ENCODE results near the gene PCYT2.

DNA sequence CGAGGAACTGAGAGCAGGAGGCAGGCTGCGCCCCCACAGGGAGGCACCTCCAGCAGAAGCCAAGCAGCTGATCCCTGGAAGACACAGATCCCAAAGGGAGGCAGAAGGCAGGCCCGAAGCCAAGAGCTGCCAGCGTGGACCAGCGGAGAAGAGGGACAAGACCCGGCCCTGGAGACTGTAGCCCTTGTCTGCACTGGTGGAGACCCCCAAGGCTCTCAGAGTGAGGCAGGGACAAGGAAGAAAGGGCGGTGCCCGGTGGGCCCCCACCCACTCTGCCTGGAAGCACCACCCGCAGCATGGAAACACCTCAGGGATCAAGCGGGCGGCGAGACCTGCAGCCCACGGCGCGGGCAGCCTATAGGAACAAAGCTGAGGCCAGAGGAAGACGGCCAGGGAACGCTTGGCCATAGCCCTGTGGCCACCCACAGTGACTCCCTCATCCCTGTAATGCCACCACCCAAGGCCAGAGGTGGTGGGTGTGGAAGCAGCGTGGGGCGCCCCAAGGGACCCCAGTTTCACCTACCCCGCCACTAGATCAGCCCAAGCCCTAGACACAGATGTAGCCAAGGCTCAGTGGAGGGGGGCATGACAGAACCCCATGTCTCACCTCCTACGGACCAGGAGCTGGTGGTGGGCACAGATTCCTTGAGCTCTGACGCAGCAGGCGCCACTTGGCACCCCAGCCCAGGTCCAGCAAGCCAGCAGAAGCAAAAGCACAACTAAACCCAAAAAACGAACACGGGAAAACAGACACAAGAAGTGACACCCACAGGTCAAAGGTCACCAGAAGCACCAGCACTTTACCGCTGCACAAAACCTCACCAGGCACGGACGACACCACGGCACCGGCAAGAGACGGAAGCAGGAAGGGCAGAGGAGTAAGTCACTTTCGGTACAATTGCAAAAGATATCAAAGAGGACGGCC lies 9.7 kb upstream of the PCYT2 start:
- no peak for TF ChIP-seq EP300 (IDR thresholded peaks at IDR 0.05; ENCODE audit: borderline replicate concordance)
- TF ChIP-seq, protein P1, sequence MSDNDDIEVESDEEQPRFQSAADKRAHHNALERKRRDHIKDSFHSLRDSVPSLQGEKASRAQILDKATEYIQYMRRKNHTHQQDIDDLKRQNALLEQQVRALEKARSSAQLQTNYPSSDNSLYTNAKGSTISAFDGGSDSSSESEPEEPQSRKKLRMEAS (IDR thresholded peaks at IDR 0.05), result no peak
- TF ChIP-seq, protein P2, sequence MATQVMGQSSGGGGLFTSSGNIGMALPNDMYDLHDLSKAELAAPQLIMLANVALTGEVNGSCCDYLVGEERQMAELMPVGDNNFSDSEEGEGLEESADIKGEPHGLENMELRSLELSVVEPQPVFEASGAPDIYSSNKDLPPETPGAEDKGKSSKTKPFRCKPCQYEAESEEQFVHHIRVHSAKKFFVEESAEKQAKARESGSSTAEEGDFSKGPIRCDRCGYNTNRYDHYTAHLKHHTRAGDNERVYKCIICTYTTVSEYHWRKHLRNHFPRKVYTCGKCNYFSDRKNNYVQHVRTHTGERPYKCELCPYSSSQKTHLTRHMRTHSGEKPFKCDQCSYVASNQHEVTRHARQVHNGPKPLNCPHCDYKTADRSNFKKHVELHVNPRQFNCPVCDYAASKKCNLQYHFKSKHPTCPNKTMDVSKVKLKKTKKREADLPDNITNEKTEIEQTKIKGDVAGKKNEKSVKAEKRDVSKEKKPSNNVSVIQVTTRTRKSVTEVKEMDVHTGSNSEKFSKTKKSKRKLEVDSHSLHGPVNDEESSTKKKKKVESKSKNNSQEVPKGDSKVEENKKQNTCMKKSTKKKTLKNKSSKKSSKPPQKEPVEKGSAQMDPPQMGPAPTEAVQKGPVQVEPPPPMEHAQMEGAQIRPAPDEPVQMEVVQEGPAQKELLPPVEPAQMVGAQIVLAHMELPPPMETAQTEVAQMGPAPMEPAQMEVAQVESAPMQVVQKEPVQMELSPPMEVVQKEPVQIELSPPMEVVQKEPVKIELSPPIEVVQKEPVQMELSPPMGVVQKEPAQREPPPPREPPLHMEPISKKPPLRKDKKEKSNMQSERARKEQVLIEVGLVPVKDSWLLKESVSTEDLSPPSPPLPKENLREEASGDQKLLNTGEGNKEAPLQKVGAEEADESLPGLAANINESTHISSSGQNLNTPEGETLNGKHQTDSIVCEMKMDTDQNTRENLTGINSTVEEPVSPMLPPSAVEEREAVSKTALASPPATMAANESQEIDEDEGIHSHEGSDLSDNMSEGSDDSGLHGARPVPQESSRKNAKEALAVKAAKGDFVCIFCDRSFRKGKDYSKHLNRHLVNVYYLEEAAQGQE (IDR thresholded peaks at IDR 0.05; ENCODE audit: low read depth), result no peak
- no peak for TF ChIP-seq TCF12 (IDR thresholded peaks at IDR 0.05; ENCODE audit: low read depth)
- TF ChIP-seq, protein P3, sequence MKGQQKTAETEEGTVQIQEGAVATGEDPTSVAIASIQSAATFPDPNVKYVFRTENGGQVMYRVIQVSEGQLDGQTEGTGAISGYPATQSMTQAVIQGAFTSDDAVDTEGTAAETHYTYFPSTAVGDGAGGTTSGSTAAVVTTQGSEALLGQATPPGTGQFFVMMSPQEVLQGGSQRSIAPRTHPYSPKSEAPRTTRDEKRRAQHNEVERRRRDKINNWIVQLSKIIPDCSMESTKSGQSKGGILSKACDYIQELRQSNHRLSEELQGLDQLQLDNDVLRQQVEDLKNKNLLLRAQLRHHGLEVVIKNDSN (IDR thresholded peaks at IDR 0.05), result no peak
- no peak for TF ChIP-seq RAD21 (IDR thresholded peaks at IDR 0.05; ENCODE audit: low read depth)
- no peak for TF ChIP-seq CEBPB (IDR thresholded peaks at IDR 0.05)
- no peak for TF ChIP-seq CREB1 (IDR thresholded peaks at IDR 0.05; ENCODE audit: low read depth)
- no peak for TF ChIP-seq NFIC (IDR thresholded peaks at IDR 0.05)
- TF ChIP-seq TAF1 (IDR thresholded peaks at IDR 0.05; ENCODE audit: low read depth), result no peak
- no peak for TF ChIP-seq YY1 (IDR thresholded peaks at IDR 0.05; ENCODE audit: low read depth)

Data from Ishikawa (cell line).